GM12875 (cell line): ENCODE measurements around the gene ZBTB43.

Experiments used
- H3K4me3 ChIP-seq: one replicate; pipeline ENCODE4 v1.5.1; 2011; ENCODE audit warnings: low read depth, low read length, control low read depth
- CTCF ChIP-seq: IDR thresholded peaks from 2 replicates; pipeline ENCODE4 v1.5.1; 2011; ENCODE audit warnings: low read depth, mild to moderate bottlenecking, control low read depth, inconsistent platforms, low read length, moderate library complexity, borderline replicate concordance; ENCODE audit not compliant: insufficient read depth

ZBTB43 gene

GRCh38 chr9:126838055-126838811 lies 33.4 kb downstream of the ZBTB43 start:
- no peak overlapping the region for H3K4me3 ChIP-seq
- no peak for TF ChIP-seq CTCF

GRCh38 chr9:126838895-126839294 lies 34.1 kb downstream of the ZBTB43 start:
- TF ChIP-seq CTCF = no peak

GRCh38 chr9:126839301-126839700 lies 34.5 kb downstream of the ZBTB43 start:
- no peak overlapping the region for H3K4me3 ChIP-seq
- no peak for TF ChIP-seq CTCF

More at GRCh38 chr9:126838895-126839294, 34.1 kb downstream of the ZBTB43 start:
- H3K4me3 ChIP-seq = no peak overlapping the region

GRCh38 chr9:126842220-126842842 lies 37.5 kb downstream of the ZBTB43 start:
- no peak overlapping the region for H3K4me3 ChIP-seq
- no peak for TF ChIP-seq CTCF

GRCh38 chr9:126842977-126843799 lies 38.3 kb downstream of the ZBTB43 start:
- TF ChIP-seq CTCF = no peak
- H3K4me3 ChIP-seq = no peak overlapping the region

GRCh38 chr9:126844085-126844484 lies 39.2 kb downstream of the ZBTB43 start:
- no peak for TF ChIP-seq CTCF

More at GRCh38 chr9:126844085-126844484, 39.2 kb downstream of the ZBTB43 start:
- H3K4me3 ChIP-seq = no peak overlapping the region
